ENCODE results near the gene TRAPPC2L.

Gene TRAPPC2L

DNA sequence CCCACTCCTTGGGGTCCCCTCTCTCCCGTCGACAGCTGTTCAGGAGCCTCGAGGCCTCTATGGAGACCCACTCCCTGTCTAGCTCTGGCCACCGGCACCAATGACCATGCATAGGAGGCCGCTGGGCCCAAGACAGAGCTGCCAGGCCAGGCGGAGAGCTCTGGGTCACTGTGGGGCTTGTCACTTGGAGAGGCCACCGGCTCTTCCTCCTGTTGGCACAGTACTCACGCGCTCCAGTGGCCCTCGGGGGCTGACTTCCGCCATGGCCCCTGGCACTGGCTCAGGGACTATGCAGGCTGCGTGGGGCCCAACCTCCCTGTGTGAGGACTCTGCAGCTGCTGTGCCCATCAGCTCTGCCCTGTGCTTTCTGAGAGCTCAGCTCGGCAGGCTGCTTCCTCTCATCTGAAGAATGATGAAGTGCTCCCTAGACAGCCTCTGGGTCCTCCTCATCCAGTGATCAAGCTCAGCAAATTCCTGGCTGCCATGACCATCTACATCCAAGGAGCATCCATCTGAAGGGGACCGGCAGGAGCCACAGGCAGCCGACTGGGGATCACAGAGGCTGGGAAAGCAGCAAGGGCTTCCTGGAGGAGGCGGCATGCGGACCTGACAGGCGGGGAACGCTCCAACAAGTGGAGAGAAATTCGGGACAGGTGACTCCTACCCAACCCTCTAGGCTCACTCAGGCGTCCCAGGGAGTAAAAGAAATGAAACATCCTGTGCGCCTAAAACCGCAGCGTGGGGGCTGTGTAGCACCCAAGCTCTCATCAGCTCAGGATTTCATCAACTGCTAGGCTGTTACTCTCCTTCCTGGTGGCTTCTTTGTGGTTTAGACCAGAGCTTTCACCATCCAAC, 17.0 kb upstream of the TRAPPC2L start:
- DNase-seq = no peak

DNA sequence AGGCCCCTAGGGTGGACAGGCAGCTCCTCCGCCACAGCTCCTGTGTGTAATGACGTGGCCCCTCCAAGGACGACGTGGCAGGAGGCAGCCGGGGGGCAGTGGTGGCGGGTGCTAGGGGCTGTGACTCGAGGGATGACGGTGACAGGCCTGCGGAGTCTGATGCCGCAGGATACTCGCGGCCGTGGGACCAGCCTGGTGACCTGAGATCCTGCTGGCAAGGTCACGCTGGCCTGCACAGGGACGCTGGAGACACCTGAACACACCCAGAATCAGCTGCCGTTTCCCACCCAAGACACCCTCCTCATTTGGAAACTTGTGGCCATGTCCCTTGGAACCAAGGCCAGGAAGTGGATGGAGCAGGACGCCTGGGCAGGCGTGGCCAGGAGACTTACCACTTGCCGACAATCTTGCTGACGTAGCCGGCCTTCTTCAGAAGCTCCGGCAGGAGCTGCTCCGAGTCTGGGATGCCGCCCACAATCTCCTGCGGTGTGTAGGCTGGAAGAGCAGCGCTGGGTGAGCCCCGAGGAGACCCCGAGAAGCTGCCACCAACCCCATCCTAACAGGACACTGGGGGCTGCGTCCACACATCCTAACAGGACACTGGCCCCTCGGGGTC, 16.2 kb upstream of the TRAPPC2L start:
- no peak for DNase-seq

DNA sequence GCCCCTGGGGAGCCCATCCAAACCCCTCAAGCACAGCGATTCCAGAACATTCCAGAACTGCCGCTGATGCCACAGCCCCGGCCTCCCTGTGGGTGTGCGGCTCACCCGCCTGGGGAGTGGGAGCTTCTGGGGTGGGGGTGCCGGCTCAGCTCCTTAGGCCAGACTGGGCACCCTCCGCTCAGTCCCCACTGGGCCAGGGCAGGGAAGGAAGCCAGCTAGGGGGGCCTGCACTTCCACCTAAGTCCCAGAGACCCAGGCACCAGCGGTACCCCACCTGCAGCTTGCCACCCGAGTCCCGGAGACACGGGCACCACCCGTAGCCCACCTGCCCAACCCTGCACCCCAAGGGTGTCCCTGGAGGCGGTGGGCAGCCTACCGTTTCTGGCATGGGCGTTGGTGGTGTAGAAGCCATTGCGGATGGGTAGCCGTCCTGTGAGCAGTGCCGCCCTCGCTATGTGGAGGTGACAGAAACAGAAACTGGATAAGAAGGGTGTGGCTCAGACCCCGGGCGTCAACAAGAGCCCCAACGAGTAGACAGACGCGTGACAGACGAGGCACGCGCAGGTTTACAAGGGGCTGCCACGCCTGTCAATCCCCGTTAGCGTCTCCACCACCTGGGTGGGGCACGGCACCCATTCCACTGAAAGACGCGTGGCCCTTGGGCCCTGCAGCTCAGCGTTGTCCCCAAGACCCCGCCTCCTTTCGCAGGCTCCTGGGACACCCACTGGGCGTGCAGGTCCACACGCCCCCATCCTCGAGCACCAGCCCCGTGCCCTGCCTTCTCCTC, 15.2 kb upstream of the TRAPPC2L start:
- DNase-seq = no peak

DNA sequence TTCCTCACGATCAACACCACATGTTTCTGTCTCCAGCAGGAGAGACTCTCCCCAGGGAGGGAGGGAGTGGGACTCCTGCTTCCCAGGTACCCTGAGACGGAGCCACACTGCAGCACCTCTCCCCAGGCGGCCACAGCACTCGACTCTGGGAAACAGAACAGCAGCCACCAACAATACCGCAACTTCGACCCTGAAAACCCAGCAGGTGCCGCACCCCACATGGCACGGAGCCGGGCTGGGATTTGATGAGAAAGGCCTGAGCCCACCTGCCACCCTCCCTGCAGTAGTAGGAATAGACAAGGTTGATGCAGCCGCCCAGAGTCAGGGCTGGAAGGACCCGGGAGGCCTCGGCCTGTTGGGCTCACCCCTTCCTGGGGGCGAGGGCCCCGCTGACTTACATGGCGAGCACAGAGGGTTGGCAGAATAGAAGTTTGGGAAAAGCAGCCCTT, 14.6 kb upstream of the TRAPPC2L start:
- DNase-seq = no peak

DNA sequence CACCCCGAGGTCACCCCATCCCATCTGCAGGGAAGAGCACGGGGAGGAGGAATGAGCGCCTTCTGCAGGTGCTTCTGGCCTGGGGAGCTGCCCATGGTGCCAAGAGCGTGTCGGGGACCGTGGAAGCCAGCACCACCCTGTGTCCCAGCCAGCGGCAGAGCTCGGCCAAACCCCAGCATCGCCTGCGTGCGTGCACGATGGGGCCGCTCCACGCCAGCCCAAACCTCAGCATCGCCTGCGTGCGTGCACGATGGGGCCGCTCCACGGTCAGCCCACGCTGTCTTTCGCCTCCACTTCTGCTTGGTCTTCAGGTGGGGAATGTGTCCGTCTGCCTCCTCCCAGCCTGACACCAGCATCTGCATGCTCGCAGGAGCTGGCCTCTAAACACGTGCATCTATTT, 14.1 kb upstream of the TRAPPC2L start:
- DNase-seq = no peak

DNA sequence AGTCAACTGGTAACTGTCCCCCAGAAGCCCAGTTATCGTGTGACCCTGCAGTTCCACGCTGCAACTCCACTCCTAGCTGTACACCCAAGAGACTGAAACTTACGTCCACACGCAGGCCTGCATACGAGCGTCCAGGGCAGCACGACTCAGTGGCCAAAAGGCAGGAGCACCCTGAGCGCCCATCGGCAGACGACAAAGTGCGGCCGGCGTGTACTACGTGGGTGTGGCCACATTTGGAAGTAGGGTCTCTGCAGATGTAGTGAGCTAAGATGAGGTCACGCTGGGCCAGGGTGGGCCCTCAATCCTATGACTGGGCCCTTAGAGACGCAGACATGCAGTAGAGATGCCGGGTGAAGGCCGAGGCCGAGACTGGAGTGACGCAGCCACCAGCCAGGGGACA, 13.7 kb upstream of the TRAPPC2L start:
- DNase-seq = no peak

DNA sequence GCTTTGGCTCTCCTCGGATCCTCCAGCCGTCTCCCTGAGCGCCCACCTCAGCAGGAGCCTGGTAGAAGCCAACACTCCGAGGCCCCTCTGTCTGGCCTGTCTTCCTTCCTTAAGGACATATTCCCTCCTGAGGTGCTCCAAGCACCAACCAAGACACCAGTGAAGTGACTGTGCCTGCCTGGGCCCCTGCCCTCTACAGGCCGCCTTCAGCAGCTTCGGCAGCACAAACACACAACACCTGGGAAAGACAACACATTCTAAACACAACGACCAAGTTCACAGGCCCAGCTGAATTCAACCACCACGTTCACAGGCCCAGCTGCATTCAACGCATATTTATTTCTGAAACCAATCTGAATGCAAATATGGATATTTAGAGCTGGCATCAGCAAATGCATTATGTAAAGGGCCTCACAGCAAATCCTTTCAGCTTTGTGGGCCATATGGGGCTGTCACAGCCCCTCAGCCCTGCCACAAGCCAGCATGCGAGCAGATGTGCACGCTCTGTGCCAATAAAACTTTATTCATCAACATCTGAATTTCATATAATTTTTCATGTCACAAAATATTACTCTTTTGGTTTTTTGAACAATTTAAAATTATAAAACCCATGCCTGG, 12.4 kb upstream of the TRAPPC2L start:
- peak in 1 of 2 experiments; percentile 27 for DNase-seq

DNA sequence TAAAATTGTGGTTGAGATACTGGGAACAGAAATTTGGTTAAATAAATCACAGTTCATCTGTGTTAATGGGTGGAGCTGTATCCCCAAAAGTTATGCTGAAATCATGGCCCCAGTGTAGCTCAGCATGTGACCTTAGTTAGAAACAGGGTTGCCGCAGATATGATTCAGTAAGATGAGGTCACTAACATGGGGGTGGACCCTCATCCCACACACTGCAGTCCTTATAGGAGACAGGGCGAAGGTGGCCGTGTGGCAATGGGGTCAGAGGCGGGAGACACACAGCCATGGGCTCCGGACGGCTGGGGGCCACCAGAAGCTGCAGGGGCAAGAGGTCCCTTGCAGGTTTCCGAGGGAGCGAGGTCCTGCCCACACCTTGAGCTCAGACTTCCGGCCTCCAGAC, 10.8 kb upstream of the TRAPPC2L start:
- no peak for DNase-seq

DNA sequence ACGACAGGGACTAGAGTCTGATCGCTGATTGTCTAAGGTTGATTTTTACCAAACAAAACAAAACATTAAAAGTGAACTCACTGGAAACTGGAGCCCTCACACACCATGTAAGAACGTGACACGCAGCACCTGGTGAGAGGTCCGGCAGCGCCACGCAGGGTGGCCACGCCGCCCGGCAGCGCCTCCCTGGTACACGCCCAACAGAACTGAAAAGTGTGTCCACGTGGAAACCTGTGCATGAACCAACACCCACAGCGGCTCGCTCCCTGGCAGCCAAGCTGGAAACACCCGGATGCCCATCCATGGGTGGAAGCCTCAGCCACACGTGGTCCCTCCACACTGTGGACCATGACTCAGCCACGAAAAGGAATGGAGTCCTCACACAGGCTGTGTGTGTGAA, 9.3 kb upstream of the TRAPPC2L start:
- no peak for DNase-seq

DNA sequence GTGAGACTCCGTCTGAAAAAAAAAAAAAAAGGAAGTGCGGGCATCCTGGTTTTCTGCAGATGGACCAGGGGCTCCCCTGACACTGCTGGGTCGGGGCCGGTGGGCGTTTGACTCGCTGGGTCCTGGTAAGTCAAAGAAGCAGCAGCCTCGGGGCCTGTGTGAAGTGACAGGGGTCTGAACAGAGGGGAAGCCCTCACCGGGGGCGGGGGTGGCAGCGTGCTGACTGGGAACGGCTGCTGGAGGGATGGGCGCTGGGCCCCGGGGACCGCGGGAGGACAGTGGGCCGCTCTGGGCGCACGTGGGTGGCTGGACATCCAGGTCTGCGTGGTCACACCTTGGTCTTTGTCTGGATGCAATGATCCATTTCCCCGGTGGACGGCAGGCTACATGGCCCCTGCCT, 8.4 kb upstream of the TRAPPC2L start:
- DNase-seq = no peak

DNA sequence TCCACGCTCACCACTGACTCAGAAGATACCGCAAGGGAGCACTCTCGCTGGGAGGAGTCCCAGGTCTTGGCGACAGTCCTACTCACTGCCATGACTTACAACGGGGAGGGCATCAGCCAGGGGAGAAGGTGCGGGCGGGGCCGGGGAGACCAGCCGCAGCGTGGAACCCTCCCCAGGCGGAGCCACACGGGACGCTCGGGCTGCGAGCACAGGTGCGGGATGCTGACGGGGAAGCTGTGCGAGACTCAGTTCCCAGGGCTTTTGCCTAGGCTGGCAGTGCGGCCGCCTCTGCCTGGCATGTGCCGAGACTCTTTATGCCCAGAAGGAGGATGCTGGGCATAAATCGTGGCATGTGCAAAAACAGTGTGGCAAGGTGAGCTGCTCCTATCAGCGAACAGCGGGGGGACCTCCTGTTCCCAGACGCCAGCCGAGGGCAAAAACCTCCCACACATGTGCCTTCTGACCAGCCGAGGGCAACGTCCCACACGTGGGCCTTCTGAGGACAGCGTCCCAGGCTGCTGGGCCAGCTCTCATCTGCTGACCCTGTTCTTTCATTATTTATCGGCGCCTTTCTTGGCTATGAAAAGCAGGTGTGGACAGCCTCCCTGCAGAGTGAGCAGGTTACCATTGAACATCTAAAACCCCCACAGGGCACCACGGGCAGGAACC, 6.3 kb upstream of the TRAPPC2L start:
- DNase-seq = no peak

DNA sequence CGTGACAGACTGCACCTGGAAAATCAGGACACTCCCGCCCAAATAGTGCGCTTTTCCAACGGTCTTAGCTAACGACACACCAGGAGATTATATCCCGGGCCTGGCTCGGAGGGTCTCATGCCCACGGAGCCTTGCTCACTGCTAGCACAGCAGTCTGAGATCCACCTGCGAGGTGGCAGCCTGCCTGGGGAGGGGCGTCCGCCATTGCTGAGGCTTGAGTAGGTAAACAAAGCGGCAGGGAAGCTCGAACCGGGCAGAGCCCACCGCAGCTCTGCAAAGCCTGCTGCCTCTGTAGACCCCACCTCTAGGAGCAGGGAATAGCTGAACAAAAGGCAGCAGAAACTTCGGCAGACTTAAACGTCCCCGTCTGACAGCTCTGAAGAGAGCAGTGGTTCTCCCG, 5.3 kb upstream of the TRAPPC2L start:
- DNase-seq = no peak

DNA sequence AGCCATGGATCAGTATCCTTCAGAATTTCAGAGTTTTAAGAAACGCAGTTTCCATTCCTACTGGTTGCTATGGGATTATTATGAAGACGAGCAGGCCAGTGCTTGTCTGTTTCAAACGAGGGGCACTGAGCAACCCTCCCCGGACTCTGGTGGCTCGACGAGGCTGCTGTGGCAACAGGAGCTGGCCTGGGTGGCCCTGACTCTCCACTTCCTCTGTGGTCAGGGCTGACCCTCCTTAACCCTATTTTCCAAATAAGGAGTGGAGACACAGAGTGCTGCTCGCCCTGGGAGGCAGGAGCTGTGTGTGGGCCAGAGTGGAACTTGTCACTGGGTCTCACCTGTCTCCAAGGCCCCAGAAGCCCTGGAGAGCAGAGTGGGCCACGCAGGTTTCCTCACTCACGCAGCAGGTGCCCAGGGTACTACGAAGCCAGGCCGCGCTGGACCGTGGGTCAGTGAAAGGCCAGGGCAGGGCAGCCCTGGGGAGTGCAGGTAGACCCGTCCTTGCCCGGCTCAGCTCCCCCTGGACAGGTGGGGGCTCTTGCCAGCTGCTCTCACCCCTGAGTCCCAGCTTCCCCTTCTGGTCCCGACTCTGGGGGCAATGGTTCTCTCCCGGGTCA, 3.5 kb upstream of the TRAPPC2L start:
- no peak for DNase-seq

DNA sequence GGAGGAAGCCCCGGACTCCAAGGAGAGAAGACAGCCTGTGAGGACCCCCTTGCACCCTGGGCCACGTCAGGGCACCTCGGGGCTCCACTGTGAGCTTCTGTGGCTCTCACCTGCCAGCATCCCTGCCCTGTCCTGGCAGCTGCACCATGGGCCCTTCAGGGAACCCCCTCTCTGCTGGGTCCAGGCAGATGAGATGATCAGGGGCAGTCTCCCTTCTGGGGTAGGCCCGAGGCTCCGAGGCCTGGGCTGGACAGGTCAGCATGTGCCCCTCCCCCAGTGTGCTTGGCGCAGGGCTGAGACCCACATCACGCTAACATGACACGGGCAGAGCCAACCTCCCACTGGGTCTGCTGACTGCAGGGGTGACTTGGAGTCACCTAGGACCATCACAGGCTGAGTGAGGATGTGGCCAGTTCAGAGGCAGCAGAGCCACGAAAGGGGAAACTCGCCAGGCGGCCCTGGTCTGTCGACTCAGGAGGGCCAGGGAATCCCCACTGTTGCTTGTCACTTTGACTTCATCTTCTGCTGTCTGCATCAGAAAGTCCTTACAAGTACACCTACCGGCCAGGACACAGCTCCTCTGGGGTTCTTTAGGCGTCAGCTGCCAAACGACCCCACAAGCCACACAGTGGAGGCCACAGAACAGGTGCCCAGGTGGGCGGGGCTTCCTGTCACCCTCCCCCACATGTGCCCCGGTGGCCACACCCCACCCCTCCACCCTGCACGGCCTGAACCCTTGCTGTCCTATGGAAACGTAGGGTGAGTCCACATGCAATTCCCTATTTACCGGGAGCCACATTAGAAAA, 2.4 kb upstream of the TRAPPC2L start:
- no peak for DNase-seq

DNA sequence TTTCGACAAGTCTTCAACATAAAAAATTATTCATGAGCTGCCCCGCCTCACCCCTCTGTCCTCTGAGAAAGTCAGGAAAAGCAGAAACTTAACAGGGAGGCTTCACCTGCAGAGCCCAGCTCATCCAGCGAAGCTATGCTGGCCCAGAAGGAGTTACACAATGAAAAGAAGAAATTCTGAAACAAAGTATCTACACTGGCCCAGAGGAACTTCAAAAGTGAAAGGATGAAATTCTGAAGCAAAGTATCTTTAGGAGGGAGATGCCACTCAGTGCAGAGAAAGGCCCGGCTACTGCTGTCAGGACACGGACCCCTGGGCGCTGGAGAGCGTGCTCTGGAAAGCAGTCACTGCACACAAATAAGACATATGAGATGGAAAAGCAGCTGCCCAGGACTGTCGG, 1.8 kb upstream of the TRAPPC2L start:
- no peak for DNase-seq

DNA sequence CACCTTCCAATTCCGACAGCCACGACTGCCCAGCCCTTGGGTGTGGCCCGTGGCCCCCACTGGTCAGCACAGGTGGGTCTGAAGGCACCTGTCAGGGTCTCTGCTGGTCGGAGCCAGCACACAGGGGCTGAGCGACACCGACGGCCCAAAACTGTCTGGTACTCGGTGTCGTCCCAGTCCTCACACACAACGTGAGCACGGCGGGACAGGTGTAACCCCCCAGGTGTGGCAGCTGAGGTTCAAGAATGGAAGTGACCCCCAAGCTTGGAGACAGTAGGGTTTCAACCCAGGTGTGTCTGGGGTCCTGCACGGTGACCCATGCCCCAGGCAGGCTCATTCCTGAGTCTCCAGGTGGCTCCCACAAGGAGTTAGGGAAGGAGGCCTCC, 1.2 kb upstream of the TRAPPC2L start:
- DNase-seq = no peak

DNA sequence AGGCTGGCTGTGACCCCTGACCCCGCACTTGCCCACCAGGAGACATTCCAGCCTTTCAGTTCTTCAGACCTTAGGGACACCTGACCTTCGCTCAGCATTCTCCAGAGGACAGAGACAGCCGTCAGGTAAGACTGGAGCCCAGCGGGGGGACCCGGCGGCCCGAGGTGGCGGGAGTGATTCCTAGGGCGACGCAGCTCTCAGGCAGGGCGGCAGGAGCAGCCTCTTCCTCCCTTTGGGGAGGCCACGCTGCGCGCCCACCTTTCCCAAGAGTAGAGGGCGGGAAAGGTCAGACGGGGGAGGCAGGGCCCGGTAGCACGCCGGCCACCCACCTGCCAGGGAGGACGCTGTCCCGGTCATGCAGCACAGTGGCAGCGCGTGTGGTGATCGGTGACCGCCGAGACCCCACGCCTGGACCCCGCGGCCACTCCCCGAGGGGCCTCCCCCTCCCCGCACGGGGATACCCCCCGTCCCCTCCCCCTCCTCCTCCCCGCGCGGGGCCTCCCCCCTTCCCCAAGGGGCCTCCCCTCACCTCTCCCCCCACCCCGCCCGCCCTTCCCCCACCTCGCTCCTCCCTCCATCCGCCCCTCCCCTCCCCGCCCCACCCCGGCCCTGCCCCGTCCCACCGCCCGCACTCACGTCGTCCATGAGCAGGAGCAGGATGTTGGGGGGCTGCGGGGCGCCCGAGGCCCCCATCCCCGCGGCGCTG, 652 bp upstream of the TRAPPC2L start:
- DNase-seq = no peak

DNA sequence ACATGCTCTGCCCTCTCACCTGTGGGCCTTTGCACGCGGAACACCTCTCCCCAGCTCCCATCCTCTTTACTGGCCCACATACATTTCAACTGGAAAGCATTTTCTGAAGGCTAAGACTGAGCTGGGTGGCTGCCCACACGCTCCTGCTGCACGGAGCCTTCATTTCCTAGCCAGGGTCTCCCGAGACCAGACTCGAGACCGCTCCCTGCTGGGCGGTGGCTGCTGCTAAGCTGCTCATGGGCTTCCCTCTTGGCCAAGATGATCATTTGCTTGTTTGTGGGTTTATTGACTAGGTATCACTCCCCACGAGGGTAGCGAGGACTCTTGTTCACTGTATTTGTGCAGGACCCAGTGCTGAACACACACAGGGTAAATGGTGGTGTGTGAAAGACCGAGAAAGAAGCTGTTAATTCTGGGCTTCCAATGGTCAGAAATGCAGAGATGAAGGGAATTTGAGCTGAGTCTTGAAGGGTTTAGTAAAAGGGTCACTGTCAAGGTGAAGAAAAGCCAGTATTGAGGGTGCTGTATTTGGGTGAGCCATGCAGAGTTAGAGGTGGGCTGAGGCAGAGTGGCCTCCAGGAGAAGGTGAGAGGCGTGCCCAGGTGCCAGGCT, 907 bp downstream of the TRAPPC2L start:
- peak; percentile 44 to 72 for DNase-seq

DNA sequence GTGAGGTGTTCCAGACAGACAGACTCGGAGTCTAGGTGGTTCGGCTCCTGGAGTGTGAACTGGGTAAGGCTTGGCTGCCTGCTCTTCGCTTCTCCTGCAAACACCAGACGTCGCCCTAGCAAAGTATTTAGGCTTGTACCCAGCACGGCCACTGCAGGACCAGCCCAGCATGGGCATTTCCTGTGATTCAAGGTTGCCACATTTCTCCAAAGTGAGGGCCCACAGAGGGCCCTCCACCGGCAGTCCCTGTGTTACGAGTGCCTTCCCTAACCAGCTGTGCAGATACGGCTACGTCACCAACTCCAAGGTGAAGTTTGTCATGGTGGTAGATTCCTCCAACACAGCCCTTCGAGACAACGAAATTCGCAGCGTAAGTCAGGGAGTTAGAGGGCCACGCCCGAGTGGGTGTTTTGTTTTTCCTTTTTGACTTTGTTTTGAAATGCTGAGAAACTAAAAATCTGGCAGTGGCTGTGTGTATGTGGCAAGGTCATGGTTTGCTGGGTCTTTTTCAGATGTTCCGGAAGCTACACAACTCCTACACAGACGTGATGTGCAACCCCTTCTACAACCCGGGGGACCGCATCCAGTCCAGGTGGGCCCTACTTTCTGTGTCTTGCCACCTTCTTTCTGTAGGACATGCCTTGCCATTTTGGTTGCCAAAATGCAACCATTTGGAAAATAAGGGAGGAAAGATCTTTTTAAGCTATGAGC, 2.6 kb downstream of the TRAPPC2L start:
- DNase-seq = no peak

DNA sequence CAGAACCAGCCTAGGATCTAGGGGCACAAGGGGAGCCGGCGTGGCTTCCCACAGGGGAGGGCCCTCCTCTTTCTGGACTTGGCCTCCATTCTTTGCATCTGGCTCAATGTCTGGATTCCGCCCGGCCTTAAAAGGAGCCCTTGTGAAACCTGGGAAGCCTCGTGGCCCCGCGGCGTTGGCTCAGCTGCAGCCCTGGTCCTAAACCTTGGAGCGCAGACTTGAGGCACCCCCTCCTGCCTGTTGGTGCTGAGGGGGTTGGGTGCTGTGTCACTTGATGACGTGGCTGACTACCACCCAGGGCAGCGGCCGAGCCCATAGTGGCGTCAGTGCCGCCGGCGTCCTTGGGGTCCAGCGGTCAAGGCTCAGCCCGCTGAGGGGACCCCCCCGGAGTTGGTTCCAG, 4.4 kb downstream of the TRAPPC2L start:
- DNase-seq = no peak

Measured in NCI-H524 (cell line).